NCI-H146 (cell line): ENCODE results near the gene TEKT3.

Source experiments
- DNase-seq: peaks from one replicate; lab custom pipeline; 2025; lab: John Stamatoyannopoulos, UW

The TEKT3 gene

GRCh38 chr17:15341385-15341849 is at the start of gene TEKT3:
TEKT3 (minus strand) TSS chr17:15341597; CDS start chr17:15331585, 10,012 bp downstream.
- no peak for DNase-seq

GRCh38 chr17:15388356-15389041 is 47.1 kb upstream of the TEKT3 start:
- no peak for DNase-seq

- no peak for DNase-seq
Measured at GRCh38 chr17:15386083-15386482, 44.7 kb upstream of the TEKT3 start.

- DNase-seq = no peak
Measured at GRCh38 chr17:15385305-15385704, 43.9 kb upstream of the TEKT3 start.

GRCh38 chr17:15384142-15384787 is 42.9 kb upstream of the TEKT3 start:
- no peak for DNase-seq

- DNase-seq = no peak
Measured at GRCh38 chr17:15382914-15383313, 41.5 kb upstream of the TEKT3 start.

GRCh38 chr17:15381707-15382106 is 40.3 kb upstream of the TEKT3 start:
- DNase-seq = no peak

GRCh38 chr17:15380446-15380845 is 39.0 kb upstream of the TEKT3 start:
- DNase-seq = no peak

GRCh38 chr17:15379659-15380058 is 38.3 kb upstream of the TEKT3 start:
- no peak for DNase-seq

GRCh38 chr17:15378243-15378642 is 36.8 kb upstream of the TEKT3 start:
- DNase-seq = no peak

- no peak for DNase-seq
Measured at GRCh38 chr17:15377616-15378015, 36.2 kb upstream of the TEKT3 start.

- DNase-seq = no peak
Measured at GRCh38 chr17:15377200-15377599, 35.8 kb upstream of the TEKT3 start.

GRCh38 chr17:15371376-15372130 is 30.2 kb upstream of the TEKT3 start:
- DNase-seq = no peak

- no peak for DNase-seq
Measured at GRCh38 chr17:15368600-15368999, 27.2 kb upstream of the TEKT3 start.

- DNase-seq = no peak
Measured at GRCh38 chr17:15366026-15366425, 24.6 kb upstream of the TEKT3 start.

- DNase-seq = no peak
Measured at GRCh38 chr17:15364615-15365014, 23.2 kb upstream of the TEKT3 start.

GRCh38 chr17:15363702-15364101 is 22.3 kb upstream of the TEKT3 start:
- DNase-seq = no peak

GRCh38 chr17:15361592-15361991 is 20.2 kb upstream of the TEKT3 start:
- DNase-seq = no peak

GRCh38 chr17:15361151-15361550 is 19.8 kb upstream of the TEKT3 start:
- no peak for DNase-seq

GRCh38 chr17:15354256-15354655 is 12.9 kb upstream of the TEKT3 start:
- no peak for DNase-seq

GRCh38 chr17:15351925-15352324 is 10.5 kb upstream of the TEKT3 start:
- no peak for DNase-seq

- DNase-seq = no peak
Measured at GRCh38 chr17:15351478-15351840, 10.1 kb upstream of the TEKT3 start.
